GM23338 (cell line): ENCODE results near the gene UNC5B. TPM values are rescaled to one million over a fixed set of nuclear protein-coding genes. Genes with fewer than 3 reads are reported as not detected.

Experiments used
- ATAC-seq: fragments of 200-7000 bp; cut with Tn5 transposase; 3 replicates; pipeline ENCODE4 v1.9.1; 2020
- DNase-seq: peaks from one replicate; pipeline ENCODE4 v3.0.0-alpha.2; 2015; ENCODE audit warnings: low spot score
- H2AFZ ChIP-seq: fragments of 200-600 bp; sonication (generic); 2 replicates; pipeline ENCODE4 v1.8.0; 2016; ENCODE audit warnings: antibody characterized with exemption, mild to moderate bottlenecking, moderate library complexity
- H3F3A ChIP-seq: fragments of 200-600 bp; sonication (generic); replicated peaks from 2 replicates; pipeline ENCODE4 v1.8.0; 2017; ENCODE audit warnings: antibody characterized with exemption, mixed run types, low read depth
- H3K27ac ChIP-seq: fragments of 200-600 bp; sonication (generic); 2 replicates; pipeline ENCODE4 v1.6.1; 2016; ENCODE audit warnings: low read depth
- H3K27me3 ChIP-seq: fragments of 200-600 bp; sonication (generic); 2 replicates; pipeline ENCODE4 v1.8.0; 2016; ENCODE audit warnings: mild to moderate bottlenecking, mixed run types, moderate library complexity; ENCODE audit not compliant: insufficient read depth
- H3K36me3 ChIP-seq: fragments of 200-600 bp; sonication (generic); 2 replicates; pipeline ENCODE4 v1.8.0; 2016; ENCODE audit warnings: mild to moderate bottlenecking; ENCODE audit not compliant: insufficient read depth
- H3K4me1 ChIP-seq: fragments of 200-600 bp; sonication (generic); 2 replicates; pipeline ENCODE4 v1.8.0; 2016; ENCODE audit warnings: mild to moderate bottlenecking, moderate library complexity; ENCODE audit not compliant: insufficient read depth
- H3K4me2 ChIP-seq: fragments of 200-600 bp; sonication (generic); 2 replicates; pipeline ENCODE4 v1.7.1; 2017; ENCODE audit warnings: mixed run types
- H3K4me3 ChIP-seq: fragments of 200-600 bp; sonication (generic); 2 replicates; pipeline ENCODE4 v1.6.1; 2016; ENCODE audit warnings: mixed run types
- H3K79me2 ChIP-seq: fragments of 200-600 bp; sonication (generic); replicated peaks from 2 replicates; pipeline ENCODE4 v1.8.0; 2017; ENCODE audit warnings: mild to moderate bottlenecking; ENCODE audit not compliant: insufficient read depth
- H3K9me2 ChIP-seq: fragments of 200-600 bp; sonication (generic); 2 replicates; pipeline ENCODE4 v1.8.0; 2017; ENCODE audit not compliant: insufficient read depth
- H4K20me1 ChIP-seq: fragments of 200-600 bp; sonication (generic); replicated peaks from 2 replicates; pipeline ENCODE4 v1.8.0; 2017; ENCODE audit warnings: mild to moderate bottlenecking; ENCODE audit not compliant: insufficient read depth
- H3K27ac Mint-ChIP-seq: 2 replicates; pipeline ENCODE4 v1.8.0; 2020; ENCODE audit warnings: inconsistent platforms, mild to moderate bottlenecking, moderate library complexity, mixed read lengths
- H3K27me3 Mint-ChIP-seq: 3 replicates; pipeline ENCODE4 v1.8.0; 2022; ENCODE audit warnings: low read depth, mild to moderate bottlenecking, moderate library complexity, mixed read lengths, inconsistent platforms; ENCODE audit not compliant: insufficient read depth, poor library complexity
- H3K36me3 Mint-ChIP-seq: 3 replicates; pipeline ENCODE4 v1.8.0; 2021; ENCODE audit warnings: low read depth, mild to moderate bottlenecking, inconsistent platforms, moderate library complexity, mixed read lengths
- H3K4me1 Mint-ChIP-seq: 3 replicates; pipeline ENCODE4 v1.8.0; 2020; ENCODE audit warnings: mild to moderate bottlenecking, inconsistent platforms, mixed read lengths
- H3K4me3 Mint-ChIP-seq: 3 replicates; pipeline ENCODE4 v1.8.0; 2021; ENCODE audit warnings: moderate library complexity, mild to moderate bottlenecking, inconsistent platforms, mixed read lengths
- H3K9me3 Mint-ChIP-seq: 3 replicates; pipeline ENCODE4 v1.8.0; 2020; ENCODE audit warnings: moderate library complexity, mild to moderate bottlenecking, inconsistent platforms, mixed read lengths
- CTCF ChIP-seq, 2 experiments: fragments of 200-600 bp in 1 of 2; sonication (generic) in 1 of 2; conservative IDR thresholded peaks; 2 replicates each; pipeline versions ENCODE4 v1.5.1 to v1.6.1; 2016 to 2017; ENCODE audit warnings: antibody characterized with exemption in 2 of 2, low read depth in 2 of 2, mild to moderate bottlenecking in 2 of 2, moderate library complexity in 1 of 2
- ETS1 ChIP-seq: IDR thresholded peaks from 2 replicates; pipeline ENCODE4 v1.6.1; 2016; ENCODE audit warnings: antibody characterized with exemption
- EZH2 ChIP-seq: fragments of 200-600 bp; sonication (generic); IDR thresholded peaks from one replicate; pipeline ENCODE4 v1.8.0; 2017; ENCODE audit warnings: antibody characterized with exemption, mild to moderate bottlenecking, low read depth; ENCODE audit not compliant: unreplicated experiment
- EZH2phosphoT487 ChIP-seq: fragments of 200-600 bp; sonication (generic); IDR thresholded peaks from one replicate; pipeline ENCODE4 v1.8.1; 2018; ENCODE audit warnings: antibody characterized with exemption; ENCODE audit not compliant: unreplicated experiment
- NANOG ChIP-seq: IDR thresholded peaks from 2 replicates; pipeline ENCODE4 v1.6.1; 2016; ENCODE audit warnings: antibody characterized with exemption, borderline replicate concordance
- ZNF114 ChIP-seq: fragments of 250-450 bp; sonication (Bioruptor Pico); IDR thresholded peaks from 2 replicates; pipeline ENCODE4 v1.5.0; 2020; ENCODE audit warnings: mild to moderate bottlenecking, moderate library complexity
- ZNF462 ChIP-seq: fragments of 250-450 bp; sonication (Bioruptor Pico); IDR thresholded peaks from 2 replicates; pipeline ENCODE4 v1.5.0; 2020; ENCODE audit warnings: mild to moderate bottlenecking, moderate library complexity
- polyA plus RNA-seq: library from polyadenylated mRNA; unstranded; fragments of >200 nt; fragmentation: Nextera tagmentation; extraction: Ambion mirVana; gene quantifications from 2 replicates; pipeline ENCODE4 v1.2.1, GENCODE V29; 2016
- total RNA-seq: library from RNA; depleted of rRNA; stranded (reverse); fragments of >200 nt; shearing (Covaris generic); gene quantifications from 2 replicates; pipeline ENCODE4 v1.2.3, GENCODE V29; 2014

UNC5B gene
- total and polyA plus RNA-seq, 2 experiments from 2014 or later: 8.0 to 31.2 TPM

GRCh38 chr10:71285986-71286385 is 73.6 kb downstream of the UNC5B start (continued):
- TF ChIP-seq ETS1 (no peak), ZNF114 (CRISPR knock-in tag) (no peak)

GRCh38 chr10:71286521-71287294 is 74.3 kb downstream of the UNC5B start:
- Histone ChIP-seq H3K79me2 (no peaks in the 10 kb centered on the region), H4K20me1 (no peaks in the 10 kb centered on the region), H3F3A (no peaks in the 10 kb centered on the region), H3K4me3 (no peak overlapping the region), H3K4me1 (no peaks in the 10 kb centered on the region), H3K27me3 (no peaks in the 10 kb centered on the region), H3K9me2 (no peaks in the 10 kb centered on the region), H3K4me2 (no peak overlapping the region), H3K36me3 (peaks cover 4% of the 10 kb centered on the region), H3K27ac (no peak overlapping the region), H2AFZ (no peak overlapping the region)
- TF ChIP-seq ZNF114 (CRISPR knock-in tag) (no peak), EZH2 (no peak), EZH2phosphoT487 (no peak), ZNF462 (CRISPR knock-in tag) (no peak), NANOG (no peak), CTCF (conservative IDR thresholded peaks at IDR 0.05; ENCODE audit: low read depth in 2 of 2) (no peak)
- H3K27me3 Mint-ChIP-seq: peaks cover 4% of the 10 kb centered on the region
- no peak overlapping the region for H3K4me3 Mint-ChIP-seq
- H3K9me3 Mint-ChIP-seq: no peaks in the 10 kb centered on the region
- H3K27ac Mint-ChIP-seq: no peak overlapping the region
- DNase-seq: no peak
- no peak for ATAC-seq
- H3K36me3 Mint-ChIP-seq: peaks cover 42% of the 10 kb centered on the region
- H3K4me1 Mint-ChIP-seq: no peaks in the 10 kb centered on the region; the same call in 2 of the 3 replicates
